Measurements from ENCODE around the gene ADAMTS13.

Gene ADAMTS13

GRCh38 chr9:133461975-133462374 lies 39.8 kb downstream of the ADAMTS13 start:
- Mint-ChIP-seq H3K4me1 (ENCODE audit: low read depth) (peaks cover 10% of the 10 kb centered on the region), H3K4me3 (no peak overlapping the region), H3K27me3 (no peaks in the 10 kb centered on the region), H3K27ac (no peak overlapping the region), H3K36me3 (ENCODE audit: low read depth) (no peaks in the 10 kb centered on the region), H3K9me3 (no peaks in the 10 kb centered on the region)
- DNase-seq: no peak

GRCh38 chr9:133463234-133463863 lies 41.2 kb downstream of the ADAMTS13 start:
- Mint-ChIP-seq H3K9me3 (no peaks in the 10 kb centered on the region), H3K27ac (no peak overlapping the region), H3K4me1 (ENCODE audit: low read depth) (peaks cover 10% of the 10 kb centered on the region), H3K36me3 (ENCODE audit: low read depth) (no peaks in the 10 kb centered on the region), H3K4me3 (no peak overlapping the region), H3K27me3 (no peaks in the 10 kb centered on the region)
- no peak for DNase-seq

- no peak for DNase-seq
- Mint-ChIP-seq H3K9me3 (no peaks in the 10 kb centered on the region), H3K36me3 (ENCODE audit: low read depth) (no peaks in the 10 kb centered on the region), H3K4me3 (no peak overlapping the region), H3K4me1 (ENCODE audit: low read depth) (peaks cover 9% of the 10 kb centered on the region), H3K27me3 (no peaks in the 10 kb centered on the region), H3K27ac (no peak overlapping the region)
Observed at GRCh38 chr9:133463864-133464615, 41.9 kb downstream of the ADAMTS13 start.

- no peaks in the 10 kb centered on the region for H3K27me3 Mint-ChIP-seq
- H3K36me3 Mint-ChIP-seq (ENCODE audit: low read depth): no peaks in the 10 kb centered on the region
- H3K27ac Mint-ChIP-seq: no peak overlapping the region
- no peak for DNase-seq
- no peak overlapping the region for H3K4me3 Mint-ChIP-seq
- H3K4me1 Mint-ChIP-seq (ENCODE audit: low read depth): peaks cover 5% of the 10 kb centered on the region
- H3K9me3 Mint-ChIP-seq: no peaks in the 10 kb centered on the region
Observed at GRCh38 chr9:133464638-133465037, 42.5 kb downstream of the ADAMTS13 start.

GRCh38 chr9:133465984-133466383 lies 43.8 kb downstream of the ADAMTS13 start:
- Mint-ChIP-seq H3K9me3 (no peaks in the 10 kb centered on the region), H3K4me1 (ENCODE audit: low read depth) (no peaks in the 10 kb centered on the region), H3K4me3 (no peak overlapping the region), H3K27me3 (no peaks in the 10 kb centered on the region), H3K36me3 (ENCODE audit: low read depth) (no peaks in the 10 kb centered on the region), H3K27ac (no peak overlapping the region)
- DNase-seq: no peak

GRCh38 chr9:133467101-133467500 lies 44.9 kb downstream of the ADAMTS13 start:
- no peaks in the 10 kb centered on the region for H3K9me3 Mint-ChIP-seq
- DNase-seq: no peak
- no peaks in the 10 kb centered on the region for H3K4me1 Mint-ChIP-seq (ENCODE audit: low read depth)
- no peaks in the 10 kb centered on the region for H3K36me3 Mint-ChIP-seq (ENCODE audit: low read depth)
- H3K27ac Mint-ChIP-seq: no peak overlapping the region
- H3K4me3 Mint-ChIP-seq: no peak overlapping the region
- H3K27me3 Mint-ChIP-seq: no peaks in the 10 kb centered on the region

- no peak overlapping the region for H3K4me3 Mint-ChIP-seq
- no peak for DNase-seq
- no peak overlapping the region for H3K27ac Mint-ChIP-seq
- H3K9me3 Mint-ChIP-seq: no peaks in the 10 kb centered on the region
- no peaks in the 10 kb centered on the region for H3K4me1 Mint-ChIP-seq (ENCODE audit: low read depth)
- H3K27me3 Mint-ChIP-seq: no peaks in the 10 kb centered on the region
- peaks cover 2% of the 10 kb centered on the region for H3K36me3 Mint-ChIP-seq (ENCODE audit: low read depth)
Observed at GRCh38 chr9:133468374-133468773, 46.2 kb downstream of the ADAMTS13 start.

GRCh38 chr9:133468777-133469421 lies 46.7 kb downstream of the ADAMTS13 start:
- DNase-seq: no peak
- H3K27ac Mint-ChIP-seq: no peak overlapping the region
- H3K9me3 Mint-ChIP-seq: no peaks in the 10 kb centered on the region
- H3K36me3 Mint-ChIP-seq (ENCODE audit: low read depth): peaks cover 2% of the 10 kb centered on the region
- H3K27me3 Mint-ChIP-seq: no peaks in the 10 kb centered on the region
- H3K4me1 Mint-ChIP-seq (ENCODE audit: low read depth): no peaks in the 10 kb centered on the region
- H3K4me3 Mint-ChIP-seq: no peak overlapping the region

- DNase-seq: no peak
- peaks cover 2% of the 10 kb centered on the region for H3K4me1 Mint-ChIP-seq (ENCODE audit: low read depth)
Observed at GRCh38 chr9:133470427-133470924, 48.3 kb downstream of the ADAMTS13 start.

GRCh38 chr9:133470988-133471387 lies 48.8 kb downstream of the ADAMTS13 start:
- H3K4me1 Mint-ChIP-seq (ENCODE audit: low read depth): peaks cover 2% of the 10 kb centered on the region
- no peak overlapping the region for H3K27ac Mint-ChIP-seq
- H3K36me3 Mint-ChIP-seq (ENCODE audit: low read depth): peaks cover 7% of the 10 kb centered on the region
- H3K4me3 Mint-ChIP-seq: no peak overlapping the region
- no peaks in the 10 kb centered on the region for H3K9me3 Mint-ChIP-seq
- no peak for DNase-seq
- no peaks in the 10 kb centered on the region for H3K27me3 Mint-ChIP-seq

More at GRCh38 chr9:133470427-133470924, 48.3 kb downstream of the ADAMTS13 start:
- no peak overlapping the region for H3K4me3 Mint-ChIP-seq
- no peaks in the 10 kb centered on the region for H3K9me3 Mint-ChIP-seq
- no peaks in the 10 kb centered on the region for H3K27me3 Mint-ChIP-seq
- peaks cover 5% of the 10 kb centered on the region for H3K36me3 Mint-ChIP-seq (ENCODE audit: low read depth)
- no peak overlapping the region for H3K27ac Mint-ChIP-seq

GRCh38 chr9:133471551-133472276 lies 49.5 kb downstream of the ADAMTS13 start:
- Mint-ChIP-seq H3K9me3 (no peaks in the 10 kb centered on the region), H3K27me3 (no peaks in the 10 kb centered on the region), H3K27ac (no peak overlapping the region), H3K4me1 (ENCODE audit: low read depth) (peaks cover 2% of the 10 kb centered on the region), H3K4me3 (no peak overlapping the region), H3K36me3 (ENCODE audit: low read depth) (peaks cover 10% of the 10 kb centered on the region)
- DNase-seq: no peak

- DNase-seq: no peak
- H3K27me3 Mint-ChIP-seq: no peaks in the 10 kb centered on the region
- H3K4me3 Mint-ChIP-seq: no peak overlapping the region
- peaks cover 2% of the 10 kb centered on the region for H3K4me1 Mint-ChIP-seq (ENCODE audit: low read depth)
- H3K27ac Mint-ChIP-seq: no peak overlapping the region
- H3K9me3 Mint-ChIP-seq: no peaks in the 10 kb centered on the region
- H3K36me3 Mint-ChIP-seq (ENCODE audit: low read depth): peaks cover 10% of the 10 kb centered on the region
Observed at GRCh38 chr9:133472277-133472645, 50.1 kb downstream of the ADAMTS13 start.

- Mint-ChIP-seq H3K27ac (no peak overlapping the region), H3K4me1 (ENCODE audit: low read depth) (peaks cover 2% of the 10 kb centered on the region), H3K9me3 (no peaks in the 10 kb centered on the region), H3K4me3 (no peak overlapping the region), H3K36me3 (ENCODE audit: low read depth) (peaks cover 10% of the 10 kb centered on the region), H3K27me3 (no peaks in the 10 kb centered on the region)
- no peak for DNase-seq
Observed at GRCh38 chr9:133472753-133473378, 50.7 kb downstream of the ADAMTS13 start.

- DNase-seq: no peak
- Mint-ChIP-seq H3K36me3 (ENCODE audit: low read depth) (peaks cover 10% of the 10 kb centered on the region), H3K9me3 (no peaks in the 10 kb centered on the region), H3K27ac (no peak overlapping the region), H3K4me1 (ENCODE audit: low read depth) (peaks cover 2% of the 10 kb centered on the region), H3K4me3 (no peak overlapping the region), H3K27me3 (no peaks in the 10 kb centered on the region)
Observed at GRCh38 chr9:133473743-133474142, 51.6 kb downstream of the ADAMTS13 start.

Measured in activated T-cell treated with anti-CD3 and anti-CD28 coated beads, Interleukin-2, amount 50 U/mL, for 24 hours (primary cell).